Non-pigmented ciliary epithelial cell (primary cell): ENCODE data around the gene NDUFAF2.
A peak's percentile ranks its signal among the peaks of the same experiment; 100 is the strongest.
"Not testable (repeated sequence)": the region's sequence is repeated elsewhere in the genome, so short reads cannot be mapped to it uniquely, and the experiment has no call there.

Source experiments
- DNase-seq: peaks from one replicate; pipeline ENCODE4 v3.0.0-alpha.2; 2010; ENCODE audit warnings: low read depth

NDUFAF2 gene

GRCh38 chr5:61050292-61050691, 105.3 kb downstream of the NDUFAF2 start:
- no peak for DNase-seq

- peak; percentile 40 for DNase-seq
These were observed 106.3 kb downstream of the NDUFAF2 start for GRCh38 chr5:61051267-61051666.

- DNase-seq: peak; percentile 66
These were observed 107.9 kb downstream of the NDUFAF2 start for GRCh38 chr5:61052882-61053281.

- DNase-seq: no peak
These were observed 108.9 kb downstream of the NDUFAF2 start for GRCh38 chr5:61053937-61054336.

GRCh38 chr5:61055434-61056006, 110.5 kb downstream of the NDUFAF2 start:
- no peak for DNase-seq

DNA sequence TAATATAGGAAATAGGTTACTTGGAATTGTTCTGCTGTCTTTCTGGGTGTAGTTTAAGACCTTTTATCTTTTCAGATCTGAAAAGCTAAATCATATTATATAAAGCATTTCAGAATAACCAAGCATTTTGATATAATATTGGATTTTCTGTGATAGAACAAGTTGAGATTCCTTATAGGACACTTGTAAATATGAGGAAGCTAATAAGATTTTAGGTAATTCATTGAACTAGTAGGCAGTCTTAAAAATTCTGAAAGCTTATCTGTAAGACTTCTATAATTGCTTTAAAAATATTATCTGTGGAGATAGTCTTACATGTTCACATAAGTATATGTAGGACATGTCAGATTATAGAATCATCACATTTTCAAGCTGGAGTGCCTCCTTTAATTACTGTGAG, 114.5 kb downstream of the NDUFAF2 start:
- no peak for DNase-seq

DNA sequence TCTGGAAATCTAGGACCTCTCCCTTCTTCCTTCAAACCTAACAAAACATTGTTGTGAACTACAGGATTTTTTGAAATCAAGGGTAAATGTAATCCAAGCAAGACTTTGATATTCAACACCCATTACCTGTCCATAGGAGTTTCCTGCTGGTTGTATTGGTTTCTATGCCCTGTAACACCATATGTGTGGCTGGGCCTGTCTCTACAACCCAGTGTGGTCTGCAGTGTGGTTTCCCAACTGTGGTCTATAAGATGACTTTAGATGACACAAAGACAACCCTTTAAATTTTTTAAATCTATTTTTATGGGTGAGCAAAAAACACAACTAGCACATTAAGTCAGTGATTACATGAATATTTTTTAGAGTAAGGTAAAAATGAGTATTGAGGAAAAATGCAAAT, 124.1 kb downstream of the NDUFAF2 start:
- DNase-seq: no peak

GRCh38 chr5:61071526-61071925, 126.5 kb downstream of the NDUFAF2 start:
- DNase-seq: no peak

- DNase-seq: no peak
These were observed 131.6 kb downstream of the NDUFAF2 start for GRCh38 chr5:61076626-61077025.

GRCh38 chr5:61081741-61082140, 136.7 kb downstream of the NDUFAF2 start:
- no peak for DNase-seq

- peak; percentile 1 for DNase-seq
These were observed 137.7 kb downstream of the NDUFAF2 start for GRCh38 chr5:61082516-61083280.

- no peak for DNase-seq
These were observed 139.7 kb downstream of the NDUFAF2 start for GRCh38 chr5:61084658-61085057.

DNA sequence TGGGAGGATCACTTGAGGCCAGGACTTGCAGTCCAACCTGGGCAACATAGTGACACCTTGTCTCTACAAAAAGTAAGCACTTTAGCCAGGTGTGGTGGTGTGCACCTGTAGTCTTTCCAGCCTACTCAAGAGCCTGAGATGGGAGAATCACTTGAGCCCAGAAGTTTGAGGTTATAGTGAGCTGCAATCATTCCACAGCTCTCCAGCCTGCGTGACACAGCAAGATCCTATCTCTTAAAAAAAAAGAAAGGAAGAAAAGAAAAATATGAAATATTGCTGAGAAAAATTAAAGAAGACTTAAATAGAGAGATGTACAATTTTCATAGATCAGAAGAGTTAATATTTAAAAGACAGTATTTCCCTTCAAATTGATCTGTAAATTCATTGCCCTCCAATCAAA, 140.9 kb downstream of the NDUFAF2 start:
- no peak for DNase-seq

GRCh38 chr5:61087921-61088320, 142.9 kb downstream of the NDUFAF2 start:
- no peak for DNase-seq

DNA sequence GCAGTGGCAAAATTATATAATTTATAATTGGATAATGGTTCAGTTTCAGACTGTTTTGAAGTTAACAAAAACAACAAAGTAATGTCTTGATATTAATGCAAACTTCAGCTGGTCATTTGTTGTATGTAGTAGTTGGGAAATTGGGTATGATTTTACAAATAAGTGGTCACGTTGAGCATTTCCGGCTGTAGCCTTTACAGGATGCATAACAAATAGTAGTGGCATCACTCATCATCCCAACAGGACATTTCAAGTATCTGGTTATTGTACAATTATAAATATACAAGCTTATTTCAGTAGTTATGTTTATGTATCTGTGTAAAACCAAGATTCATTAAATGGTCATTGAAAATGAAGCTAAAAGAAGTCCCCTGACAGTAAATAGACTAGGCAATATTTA, 144.3 kb downstream of the NDUFAF2 start:
- peak; percentile 18 for DNase-seq

DNA sequence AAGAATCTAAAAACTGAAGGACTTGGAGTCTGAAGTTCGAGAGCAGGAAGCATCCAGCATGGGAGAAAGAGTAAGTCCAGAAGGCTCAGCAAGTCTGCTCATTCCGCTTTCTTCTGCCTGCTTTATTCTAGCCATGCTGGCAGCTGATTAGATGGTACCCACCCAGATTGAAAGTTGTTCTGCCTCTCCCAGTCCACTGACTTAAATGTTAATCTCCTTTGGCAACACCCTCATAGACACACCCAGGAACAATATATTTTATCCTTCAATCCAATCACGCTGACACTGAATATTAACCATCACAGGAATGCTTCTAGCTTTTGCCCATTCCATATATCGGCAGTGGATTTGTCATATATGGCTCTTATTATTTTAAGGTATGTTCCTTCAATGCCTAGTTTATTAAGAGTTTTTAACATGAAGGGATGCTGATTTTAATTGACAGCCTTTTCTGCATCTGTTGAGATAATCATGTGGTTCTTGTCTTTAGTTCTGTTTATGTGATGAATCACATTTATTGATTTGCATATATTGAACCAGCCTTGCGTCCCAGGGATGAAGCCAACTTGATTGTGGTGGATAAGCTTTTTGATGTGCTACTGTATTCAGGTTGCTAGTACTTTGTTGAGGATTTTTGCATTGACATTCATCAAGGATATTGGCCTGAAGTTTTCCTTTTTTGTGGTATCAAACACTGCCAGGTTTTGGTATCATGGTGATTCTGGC, 148.2 kb downstream of the NDUFAF2 start:
- DNase-seq: not testable (repeated sequence)

- no peak for DNase-seq
These were observed 152.5 kb downstream of the NDUFAF2 start for GRCh38 chr5:61097465-61097864.

GRCh38 chr5:61098251-61098995, 153.4 kb downstream of the NDUFAF2 start:
- DNase-seq: no peak

GRCh38 chr5:61100437-61100836, 155.4 kb downstream of the NDUFAF2 start:
- no peak for DNase-seq

DNA sequence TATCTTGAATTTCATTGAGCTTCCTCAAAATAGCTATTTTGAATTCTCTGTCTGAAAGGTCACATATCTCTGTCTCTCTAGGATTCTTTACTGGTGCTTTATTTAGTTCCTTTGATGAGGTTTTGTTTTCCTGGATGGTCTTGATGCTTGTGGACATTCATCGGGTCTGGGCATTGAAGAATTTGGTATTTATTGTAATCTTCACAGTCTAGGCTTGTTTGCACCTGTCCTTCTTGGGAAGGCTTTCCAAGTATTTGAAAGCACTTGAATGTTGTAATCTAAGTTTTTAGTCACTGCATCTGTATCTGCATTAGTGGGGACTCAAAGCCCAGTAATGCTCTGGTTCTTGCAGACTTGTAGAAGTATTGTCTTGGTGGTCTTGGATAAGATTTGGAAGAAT, 169.4 kb downstream of the NDUFAF2 start:
- no peak for DNase-seq

GRCh38 chr5:61115968-61116367, 171.0 kb downstream of the NDUFAF2 start:
- no peak for DNase-seq

GRCh38 chr5:61119066-61119465, 174.1 kb downstream of the NDUFAF2 start:
- DNase-seq: no peak

DNA sequence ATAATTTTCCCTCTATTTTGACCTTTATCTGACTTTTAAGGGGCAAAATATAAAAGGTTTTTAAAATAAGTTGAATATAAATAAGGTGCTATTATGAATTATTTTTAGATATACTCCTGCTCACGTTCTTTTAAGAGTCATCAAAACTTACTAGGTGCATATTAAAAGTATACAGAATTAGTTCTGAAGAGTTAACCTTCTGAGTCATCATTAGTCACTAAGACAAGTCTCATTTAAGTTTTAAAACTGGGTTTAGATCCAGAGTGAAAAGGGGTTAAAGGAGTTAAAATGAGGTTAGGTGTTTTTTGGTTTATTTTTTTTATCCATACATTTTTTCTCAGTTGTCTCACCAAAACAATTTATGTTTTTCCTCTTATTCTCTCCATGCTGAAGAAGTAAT, 175.5 kb downstream of the NDUFAF2 start:
- DNase-seq: no peak
